COLO668 (cell line): ENCODE results near the gene PRKAG2.

Experiments
- DNase-seq: peaks from one replicate; lab custom pipeline; 2025; ENCODE audit not compliant: unreplicated experiment; lab: John Stamatoyannopoulos, UW

PRKAG2 gene

DNA sequence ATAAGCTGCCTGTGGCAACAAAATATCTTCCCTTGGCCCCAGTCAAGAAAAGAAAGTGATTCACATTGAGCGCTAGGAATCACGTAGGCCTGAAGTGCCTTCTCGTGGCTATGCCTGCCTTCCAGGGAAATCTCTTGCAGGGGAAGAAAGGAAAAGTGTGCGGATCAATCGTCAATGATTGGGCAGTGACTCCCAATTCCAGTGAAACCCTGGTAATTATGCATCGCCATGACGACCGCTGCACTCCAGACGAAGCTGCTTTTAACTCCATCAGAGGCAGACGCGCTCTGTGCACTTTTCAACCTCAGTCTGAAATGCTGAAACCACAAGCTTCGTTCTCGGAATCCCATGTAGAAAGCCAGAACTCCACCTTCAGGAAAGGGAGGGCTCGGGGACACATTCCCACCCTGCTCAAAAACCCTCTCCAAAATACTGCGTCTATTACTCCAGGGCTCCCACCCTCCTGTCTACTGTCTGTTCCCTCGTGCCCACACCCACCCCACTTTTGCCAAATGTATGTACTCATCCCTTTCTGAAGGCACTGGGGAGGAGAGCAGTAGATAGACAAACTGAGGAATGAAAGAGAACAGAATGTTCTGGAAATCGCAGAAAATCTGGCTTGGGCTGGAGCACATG is 24.2 kb upstream of the PRKAG2 start:
- no peak for DNase-seq

GRCh38 chr7:151900591-151900985 is 23.7 kb upstream of the PRKAG2 start:
- DNase-seq = no peak

DNA sequence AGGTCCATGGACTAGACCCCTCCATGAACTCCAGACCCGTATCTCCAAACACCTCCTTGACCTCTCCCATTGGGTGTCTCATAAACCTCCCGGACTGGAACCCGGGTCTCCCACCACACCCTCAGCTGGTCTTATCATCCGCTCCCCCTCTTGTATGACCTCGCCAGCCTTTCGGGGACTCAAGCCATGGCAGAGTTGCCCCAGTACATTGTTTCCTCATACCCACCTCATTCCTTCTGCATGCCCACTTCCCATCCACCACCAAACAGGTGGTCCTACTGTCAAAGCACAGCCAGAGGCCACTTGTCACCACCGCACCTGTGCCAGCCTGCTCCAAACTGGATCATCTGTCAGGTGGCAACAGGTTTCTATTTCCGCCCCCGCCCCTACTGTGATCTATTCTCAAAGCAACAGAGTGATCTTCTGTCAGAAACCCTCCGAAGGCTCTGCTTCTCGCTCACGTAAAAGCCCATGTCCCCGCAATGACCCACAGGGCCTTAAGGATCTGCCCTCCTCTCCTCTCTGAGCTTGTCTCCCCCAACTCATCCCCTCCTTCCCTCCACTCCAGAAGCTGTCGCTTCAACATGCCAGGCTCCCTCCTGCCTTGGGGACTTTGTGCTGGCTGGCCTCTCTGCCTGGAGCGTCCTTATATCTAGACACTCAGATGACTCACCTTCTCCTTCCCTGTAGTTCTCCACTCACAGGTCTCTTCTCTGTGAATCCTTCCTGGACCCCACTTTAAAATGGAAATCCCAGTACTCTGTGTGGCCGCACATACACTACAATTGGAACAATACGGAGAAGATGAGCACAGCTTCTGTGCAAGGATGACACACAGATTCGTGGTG is 22.8 kb upstream of the PRKAG2 start:
- DNase-seq = no peak

DNA sequence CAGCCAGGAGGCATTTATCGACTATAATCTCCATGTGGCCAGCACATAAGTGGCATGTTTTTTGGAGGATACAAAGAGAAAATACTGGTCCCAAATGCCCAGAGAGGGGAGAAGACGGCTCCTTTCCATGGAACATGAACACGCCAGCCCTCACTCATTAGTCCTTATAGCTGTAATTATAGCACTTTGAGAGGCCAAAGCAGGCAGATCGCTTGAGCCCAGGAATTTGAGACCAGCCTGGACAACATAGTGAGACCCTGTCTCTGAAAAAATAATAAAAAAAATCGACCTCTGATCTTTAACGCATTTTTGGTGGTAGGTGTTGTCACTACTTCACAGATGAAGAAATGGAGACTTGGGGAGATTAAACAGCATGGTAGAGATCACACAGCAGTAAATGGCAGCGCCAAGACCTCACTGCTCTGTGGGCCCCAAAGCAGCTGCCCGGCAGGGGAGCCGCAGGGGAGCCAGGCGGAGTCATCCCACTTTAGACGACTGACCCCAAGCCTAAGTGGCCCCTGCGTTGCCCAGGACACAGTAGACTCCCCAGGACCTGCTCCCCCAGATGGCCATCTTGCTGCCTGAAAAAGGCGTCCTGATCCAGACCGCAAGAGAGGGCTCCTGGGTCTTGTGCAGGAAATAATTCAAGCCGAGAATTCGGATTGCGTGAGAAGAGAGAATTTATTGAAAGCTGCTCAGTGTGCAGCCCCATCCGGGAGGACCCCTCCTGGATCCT is 21.2 kb upstream of the PRKAG2 start:
- DNase-seq = no peak

DNA sequence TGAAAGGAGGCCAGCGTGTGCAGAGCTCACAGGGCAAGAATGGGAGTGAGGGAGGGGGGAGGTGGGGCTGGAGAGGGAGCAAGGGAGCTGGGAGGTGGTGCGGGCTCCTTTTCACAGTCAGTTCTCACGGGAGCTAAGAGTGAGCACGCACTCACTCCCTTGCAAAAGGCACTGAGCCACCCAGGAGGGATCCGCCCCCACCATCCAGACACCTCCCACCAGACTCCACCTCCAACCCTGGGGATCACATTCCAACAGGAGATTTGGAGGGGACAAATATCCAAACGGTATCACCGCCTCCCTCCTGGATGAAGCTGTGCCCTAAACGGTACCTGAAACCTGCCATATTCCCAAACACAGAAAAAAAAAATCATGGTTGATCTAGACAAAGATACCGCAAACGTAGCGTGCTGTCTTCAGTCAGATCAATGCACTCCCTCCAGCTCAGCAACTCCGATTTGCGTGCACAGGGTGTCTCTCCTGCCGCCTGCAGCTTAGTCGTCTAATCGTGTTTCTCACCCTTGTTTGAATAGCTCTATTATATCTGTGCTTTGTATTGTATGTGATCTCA is 20.3 kb upstream of the PRKAG2 start:
- DNase-seq = no peak

- DNase-seq = no peak
These were observed 19.6 kb upstream of the PRKAG2 start for GRCh38 chr7:151896486-151896885.

DNA sequence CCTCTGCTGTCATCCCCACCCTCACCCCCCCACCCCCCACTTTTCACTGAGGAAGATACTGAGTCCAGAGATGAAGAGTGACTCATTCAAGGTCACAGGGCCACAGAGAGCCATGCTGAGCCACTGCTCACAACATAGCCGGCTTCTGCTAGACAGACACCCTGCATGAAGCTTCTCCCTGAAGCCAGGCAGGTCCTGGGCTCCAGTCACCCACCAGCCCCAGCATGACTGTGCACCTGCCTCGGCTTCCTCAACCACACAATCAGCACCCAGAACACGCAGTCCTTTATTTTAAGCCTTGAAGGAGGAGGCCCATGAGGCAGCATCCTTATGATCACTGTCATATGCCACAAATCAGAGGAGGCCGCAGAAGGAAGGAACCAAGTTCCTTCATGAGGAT is 19.2 kb upstream of the PRKAG2 start:
- DNase-seq = no peak

GRCh38 chr7:151895631-151896031 is 18.7 kb upstream of the PRKAG2 start:
- no peak for DNase-seq

DNA sequence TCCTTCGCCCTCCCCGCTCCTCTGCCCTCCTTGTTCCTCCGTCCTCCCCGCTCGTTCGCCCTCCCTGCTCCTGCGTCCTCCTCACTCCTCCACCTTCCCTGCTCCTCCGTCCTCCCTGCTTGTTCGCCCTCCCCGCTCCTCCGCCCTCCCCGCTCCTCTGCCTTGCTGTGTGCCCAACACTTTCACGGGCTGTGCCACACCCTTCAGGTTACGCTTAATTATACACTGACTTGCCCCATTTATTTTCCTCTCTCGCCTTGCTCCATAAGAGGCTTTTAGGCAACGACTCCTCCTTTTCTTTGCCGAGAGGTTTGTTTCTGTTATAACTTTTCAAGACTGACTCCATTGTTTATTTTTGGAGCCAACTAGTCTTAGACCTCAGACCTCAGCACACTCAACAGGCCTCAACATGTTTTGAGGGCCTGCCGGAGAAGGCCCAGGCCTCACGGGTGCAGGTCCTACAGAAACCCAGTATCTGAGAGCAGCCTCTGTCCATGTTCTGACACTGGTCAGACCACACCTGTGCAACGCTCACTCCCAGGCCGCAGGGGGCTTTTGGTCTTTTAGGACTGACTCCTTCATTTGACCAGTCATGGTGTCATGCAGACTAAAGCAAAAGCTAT is 18.2 kb upstream of the PRKAG2 start:
- DNase-seq = no peak

DNA sequence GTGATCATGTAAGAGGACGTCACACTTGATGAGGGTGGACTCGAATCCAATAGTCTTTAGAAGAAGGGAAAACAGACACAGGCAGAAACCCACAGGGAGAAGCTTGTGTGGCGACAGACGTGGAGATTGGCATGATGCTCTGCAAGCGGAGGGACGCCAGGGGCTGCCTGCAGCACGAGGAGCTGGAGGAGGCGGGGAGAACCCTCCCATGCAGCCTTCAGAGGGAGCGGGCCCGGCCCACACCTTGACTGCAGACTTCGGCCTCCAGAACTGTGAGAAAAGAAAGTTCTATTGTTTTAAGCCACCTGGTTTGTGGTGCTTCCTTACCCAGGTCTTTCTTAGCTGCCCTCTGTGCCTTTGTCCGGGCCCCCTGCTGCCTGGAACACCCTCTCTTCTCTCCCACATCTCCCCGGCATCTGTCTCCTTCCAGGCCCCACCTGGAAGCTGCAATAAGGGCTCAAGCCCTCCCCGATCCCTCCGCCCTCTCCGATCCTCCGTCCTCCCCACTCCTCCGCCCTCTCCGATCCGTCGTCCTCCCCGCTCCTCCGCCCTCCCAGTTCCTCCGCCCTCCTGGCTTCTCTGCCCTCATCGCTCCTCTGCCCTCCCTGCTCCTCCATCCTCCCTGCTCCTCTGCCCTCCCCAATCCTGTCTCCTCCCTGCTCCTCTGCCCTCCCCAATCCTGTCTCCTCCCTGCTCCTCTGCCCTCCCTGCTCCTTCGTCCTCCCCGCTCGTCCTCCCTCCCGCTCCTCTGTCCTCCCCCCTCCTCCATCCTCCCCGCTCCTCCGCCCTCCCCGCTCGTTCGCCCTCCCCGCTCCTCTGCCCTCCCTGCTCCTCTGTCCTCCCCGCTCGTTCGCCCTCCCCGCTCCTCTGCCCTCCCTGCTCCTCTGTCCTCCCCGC is 17.4 kb upstream of the PRKAG2 start:
- DNase-seq = no peak

DNA sequence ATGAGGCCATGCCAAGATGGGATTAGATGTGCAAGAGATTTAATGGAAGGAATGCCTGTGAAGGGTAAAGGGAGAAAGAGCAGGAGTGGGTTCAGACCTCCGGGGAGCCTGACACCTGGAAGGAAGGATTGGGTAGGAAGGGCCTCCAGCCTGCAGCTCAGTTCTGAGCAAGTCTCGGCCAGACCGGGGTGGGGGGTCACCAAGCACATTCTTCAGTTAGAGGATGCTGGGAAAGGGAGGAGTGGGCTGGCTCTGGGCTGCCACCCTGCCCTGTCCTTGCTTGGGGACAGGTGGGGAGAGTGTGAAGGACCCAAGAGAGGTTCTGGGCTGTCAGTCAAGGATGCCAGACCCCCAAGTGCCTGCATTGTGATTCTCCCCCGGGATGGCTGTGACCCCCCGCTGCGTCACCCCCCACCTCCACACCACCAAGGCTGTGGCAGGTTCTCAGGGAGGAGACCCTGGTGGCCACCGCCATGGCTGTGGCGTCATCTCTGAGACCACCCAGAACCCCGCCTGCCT is 16.5 kb upstream of the PRKAG2 start:
- DNase-seq = no peak

DNA sequence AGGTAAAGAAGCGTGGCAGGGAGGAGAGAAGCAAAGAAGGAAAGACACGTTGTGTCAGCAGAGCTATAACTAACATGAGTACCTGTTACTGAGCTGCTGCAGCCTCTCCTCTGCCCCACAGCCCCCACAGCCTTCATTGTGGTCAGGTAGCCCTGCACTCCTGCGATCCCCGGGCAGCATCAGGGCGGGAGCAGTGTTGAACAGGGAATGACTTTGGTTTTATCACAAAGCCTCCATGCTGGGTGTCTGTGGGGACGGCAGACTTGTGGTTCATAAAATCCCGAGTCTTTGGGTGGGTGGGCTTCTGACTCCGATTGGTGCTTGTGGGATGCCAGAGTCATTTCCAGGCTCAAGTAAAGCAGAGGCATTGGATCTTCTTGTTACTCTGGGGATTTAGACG is 14.8 kb upstream of the PRKAG2 start:
- DNase-seq = no peak

- no peak for DNase-seq
These were observed 14.3 kb upstream of the PRKAG2 start for GRCh38 chr7:151891182-151891581.

DNA sequence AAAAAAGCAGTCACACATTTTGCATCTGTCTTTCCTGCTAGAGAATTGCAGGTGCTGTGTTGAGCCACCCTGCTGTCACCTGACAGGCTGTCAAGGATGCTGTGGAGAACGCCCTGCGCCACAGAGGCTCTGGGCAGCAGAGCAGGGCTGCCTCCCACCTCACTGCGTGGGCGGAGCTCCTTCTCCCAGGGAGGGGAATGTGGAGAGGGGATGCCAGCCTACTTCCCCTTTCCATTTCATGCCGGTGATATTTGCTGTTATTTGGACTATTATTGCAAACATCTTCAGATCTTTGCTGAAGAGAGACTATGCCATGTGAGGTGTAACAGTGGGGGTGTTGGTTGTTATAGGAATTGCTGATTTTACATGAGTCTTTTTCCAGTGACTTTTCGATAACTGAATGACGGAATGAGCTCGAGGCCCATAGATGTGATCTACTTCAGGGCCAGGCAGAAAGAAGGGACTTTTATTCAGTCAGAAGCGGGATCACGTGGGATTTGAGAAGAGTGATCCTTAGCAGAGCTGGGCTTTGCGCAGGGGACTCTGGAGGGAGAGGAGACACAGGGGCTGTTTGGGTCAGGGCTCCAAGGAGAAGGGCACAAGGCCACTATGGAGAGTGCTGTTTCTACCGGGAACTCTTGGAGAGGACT is 13.6 kb upstream of the PRKAG2 start:
- DNase-seq = no peak

DNA sequence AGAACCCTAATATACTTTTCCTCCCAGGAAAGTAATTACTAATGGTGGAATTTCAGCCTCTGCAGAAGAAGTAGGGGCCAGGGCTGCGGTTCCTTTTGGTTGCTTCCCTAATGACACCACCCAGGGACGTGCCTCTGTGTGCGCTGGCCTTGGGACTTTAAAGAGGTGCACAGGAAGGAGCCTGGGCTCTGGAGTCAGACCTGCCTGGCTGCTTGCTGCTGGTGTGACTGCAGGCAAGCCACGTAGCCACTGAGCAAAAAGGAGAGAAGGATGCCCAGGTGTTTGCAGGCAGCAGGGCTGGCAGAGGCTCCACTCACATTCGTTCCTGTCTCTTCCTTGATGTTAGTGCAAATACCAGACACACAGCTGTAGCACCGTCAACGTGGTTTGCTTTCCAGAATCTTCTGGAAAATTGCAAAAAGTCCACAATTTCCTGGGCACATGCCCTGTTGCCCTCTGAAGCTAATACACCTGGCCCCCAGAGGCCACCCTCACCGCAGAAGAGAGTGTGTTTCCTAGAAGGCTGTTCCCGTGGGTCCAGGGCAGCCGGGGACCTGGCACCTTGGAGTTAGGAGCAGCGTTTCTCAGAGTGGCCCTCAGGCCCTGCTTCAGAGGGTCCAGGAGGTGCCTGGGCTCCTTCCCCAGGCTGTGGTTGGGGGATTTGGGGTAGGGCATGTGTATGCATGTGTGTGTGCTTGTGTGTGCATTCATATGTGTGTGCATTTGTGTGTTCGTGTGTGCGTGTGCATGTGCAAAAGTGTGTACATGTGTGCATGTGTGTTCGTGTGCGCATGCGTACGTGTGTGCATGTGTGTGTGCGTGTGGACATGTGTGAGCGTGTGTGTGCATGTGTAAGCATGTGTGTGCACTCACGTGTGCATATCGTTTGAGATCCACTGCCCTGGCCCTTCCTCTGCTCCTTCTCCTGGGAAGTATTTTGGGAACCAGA is 12.8 kb upstream of the PRKAG2 start:
- DNase-seq = no peak

- no peak for DNase-seq
These were observed 11.5 kb upstream of the PRKAG2 start for GRCh38 chr7:151888079-151889067.

GRCh38 chr7:151886783-151887182 is 9.9 kb upstream of the PRKAG2 start:
- DNase-seq = no peak
